ENCODE data around the gene PIGT. TPM values are rescaled to one million over a fixed set of nuclear protein-coding genes. Genes with fewer than 3 reads are reported as not detected.

The PIGT gene
- total and polyA plus RNA-seq, 2 of the 13 experiments (the other 11 are each of a cell fraction or from before 2014, with no cell fraction given) = 65.9 to 74.1 TPM

DNA sequence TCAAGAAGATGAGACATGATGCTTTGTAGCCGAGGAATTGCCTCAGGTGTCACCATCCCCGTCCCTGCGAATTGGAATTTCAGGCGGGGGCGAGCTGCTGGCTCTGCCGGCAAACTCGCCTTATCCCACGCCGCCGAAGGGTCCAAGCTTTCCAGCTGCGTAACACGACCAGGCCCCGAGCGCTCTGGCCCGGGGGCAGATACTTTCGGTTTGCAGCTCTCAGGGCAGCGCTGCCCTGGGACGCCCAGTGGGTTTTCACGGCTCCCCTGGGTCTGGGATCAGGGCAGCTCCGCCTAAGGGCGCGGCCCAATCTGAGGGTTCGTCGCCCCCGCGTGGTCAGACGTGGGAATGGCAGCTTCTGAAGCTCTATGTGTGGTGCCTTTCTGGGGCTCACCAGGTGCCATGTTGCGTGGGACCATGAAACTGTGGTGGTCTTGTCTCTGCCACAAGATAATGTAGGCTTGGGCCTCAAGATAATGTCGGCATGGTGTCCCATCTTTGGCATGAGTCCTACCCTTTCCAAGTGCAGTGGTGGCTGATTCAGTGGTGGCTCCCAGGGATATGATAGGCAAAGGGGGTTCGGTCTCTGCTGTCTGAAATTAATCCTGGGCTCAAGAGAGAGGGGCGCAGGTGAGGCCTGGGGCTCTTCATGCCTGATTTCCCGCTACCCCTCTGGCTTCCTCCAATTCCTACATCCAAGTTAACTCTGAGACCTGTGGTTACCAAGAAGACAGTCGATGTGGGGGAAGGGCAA is 21.0 kb downstream of the PIGT start (continued):
- TF ChIP-seq KLF15 (CRISPR knock-in tag; IDR thresholded peaks at IDR 0.05; ENCODE audit: borderline replicate concordance) = no peak
- no peak for TF ChIP-seq FOXK2 (IDR thresholded peaks at IDR 0.05)
- no peak; the same call in none of the 2 replicates for TF ChIP-seq ZNF784 (CRISPR knock-in tag; IDR thresholded peaks at IDR 0.05; ENCODE audit: borderline replicate concordance)
- TF ChIP-seq ZNF557 (CRISPR knock-in tag; IDR thresholded peaks at IDR 0.05) = no peak
- no peak for TF ChIP-seq ZC3H13 (CRISPR knock-in tag; IDR thresholded peaks at IDR 0.05)
- TF ChIP-seq, protein P1, sequence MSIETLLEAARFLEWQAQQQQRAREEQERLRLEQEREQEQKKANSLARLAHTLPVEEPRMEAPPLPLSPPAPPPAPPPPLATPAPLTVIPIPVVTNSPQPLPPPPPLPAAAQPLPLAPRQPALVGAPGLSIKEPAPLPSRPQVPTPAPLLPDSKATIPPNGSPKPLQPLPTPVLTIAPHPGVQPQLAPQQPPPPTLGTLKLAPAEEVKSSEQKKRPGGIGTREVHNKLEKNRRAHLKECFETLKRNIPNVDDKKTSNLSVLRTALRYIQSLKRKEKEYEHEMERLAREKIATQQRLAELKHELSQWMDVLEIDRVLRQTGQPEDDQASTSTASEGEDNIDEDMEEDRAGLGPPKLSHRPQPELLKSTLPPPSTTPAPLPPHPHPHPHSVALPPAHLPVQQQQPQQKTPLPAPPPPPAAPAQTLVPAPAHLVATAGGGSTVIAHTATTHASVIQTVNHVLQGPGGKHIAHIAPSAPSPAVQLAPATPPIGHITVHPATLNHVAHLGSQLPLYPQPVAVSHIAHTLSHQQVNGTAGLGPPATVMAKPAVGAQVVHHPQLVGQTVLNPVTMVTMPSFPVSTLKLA (IDR thresholded peaks at IDR 0.05) = no peak
- no peak for TF ChIP-seq ZNF569 (CRISPR knock-in tag; IDR thresholded peaks at IDR 0.05; ENCODE audit: borderline replicate concordance)
- peak; percentile 69; the same call in 1 of the 2 replicates for TF ChIP-seq SRY (CRISPR knock-in tag; IDR thresholded peaks at IDR 0.05)
- no peak for TF ChIP-seq STAT5B (CRISPR knock-in tag; IDR thresholded peaks at IDR 0.05)
- TF ChIP-seq ZNF580 (CRISPR knock-in tag; IDR thresholded peaks at IDR 0.05; ENCODE audit: borderline replicate concordance, low read depth) = peak; percentile 95; the same call in 1 of the 2 replicates
- TF ChIP-seq, protein P2, sequence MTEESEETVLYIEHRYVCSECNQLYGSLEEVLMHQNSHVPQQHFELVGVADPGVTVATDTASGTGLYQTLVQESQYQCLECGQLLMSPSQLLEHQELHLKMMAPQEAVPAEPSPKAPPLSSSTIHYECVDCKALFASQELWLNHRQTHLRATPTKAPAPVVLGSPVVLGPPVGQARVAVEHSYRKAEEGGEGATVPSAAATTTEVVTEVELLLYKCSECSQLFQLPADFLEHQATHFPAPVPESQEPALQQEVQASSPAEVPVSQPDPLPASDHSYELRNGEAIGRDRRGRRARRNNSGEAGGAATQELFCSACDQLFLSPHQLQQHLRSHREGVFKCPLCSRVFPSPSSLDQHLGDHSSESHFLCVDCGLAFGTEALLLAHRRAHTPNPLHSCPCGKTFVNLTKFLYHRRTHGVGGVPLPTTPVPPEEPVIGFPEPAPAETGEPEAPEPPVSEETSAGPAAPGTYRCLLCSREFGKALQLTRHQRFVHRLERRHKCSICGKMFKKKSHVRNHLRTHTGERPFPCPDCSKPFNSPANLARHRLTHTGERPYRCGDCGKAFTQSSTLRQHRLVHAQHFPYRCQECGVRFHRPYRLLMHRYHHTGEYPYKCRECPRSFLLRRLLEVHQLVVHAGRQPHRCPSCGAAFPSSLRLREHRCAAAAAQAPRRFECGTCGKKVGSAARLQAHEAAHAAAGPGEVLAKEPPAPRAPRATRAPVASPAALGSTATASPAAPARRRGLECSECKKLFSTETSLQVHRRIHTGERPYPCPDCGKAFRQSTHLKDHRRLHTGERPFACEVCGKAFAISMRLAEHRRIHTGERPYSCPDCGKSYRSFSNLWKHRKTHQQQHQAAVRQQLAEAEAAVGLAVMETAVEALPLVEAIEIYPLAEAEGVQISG (CRISPR knock-in tag; IDR thresholded peaks at IDR 0.05) = peak; percentile 89
- TF ChIP-seq TEAD2 (CRISPR knock-in tag; IDR thresholded peaks at IDR 0.05) = no peak
- no peak for TF ChIP-seq ZC3H4 (CRISPR knock-in tag; IDR thresholded peaks at IDR 0.05; ENCODE audit: borderline replicate concordance)
- no peak; the same call in 1 of the 2 replicates for TF ChIP-seq ZFP36L2 (CRISPR knock-in tag; IDR thresholded peaks at IDR 0.05)
- TF ChIP-seq GFI1 (CRISPR knock-in tag; IDR thresholded peaks at IDR 0.05; ENCODE audit: borderline replicate concordance) = no peak
- TF ChIP-seq ZNF512 (CRISPR knock-in tag; IDR thresholded peaks at IDR 0.05) = no peak
- TF ChIP-seq HBP1 (CRISPR knock-in tag; IDR thresholded peaks at IDR 0.05; ENCODE audit: low read depth) = peak; percentile 68; the same call in 1 of the 2 replicates
- no peak; the same call in 1 of the 2 replicates for TF ChIP-seq ZNF576 (CRISPR knock-in tag; IDR thresholded peaks at IDR 0.05)
- peak; percentile 90; the same call in 1 of the 2 replicates for TF ChIP-seq ZNF761 (CRISPR knock-in tag; conservative IDR thresholded peaks at IDR 0.05)

Data from HepG2 (cell line).